DND-41 (cell line): Measurements from ENCODE around the gene MTERF4.

Source experiments
- EZH2 ChIP-seq: IDR thresholded peaks from 3 replicates; pipeline ENCODE4 v1.6.1; 2012; ENCODE audit warnings: borderline replicate concordance, low read depth, mild to moderate bottlenecking, moderate library complexity, low read length, inconsistent platforms; ENCODE audit not compliant: severe bottlenecking
- TF ChIP-seq, protein P1 (sequence below): IDR thresholded peaks from 2 replicates; pipeline ENCODE4 v1.5.1; 2012; ENCODE audit warnings: borderline replicate concordance, low read length, moderate library complexity, mild to moderate bottlenecking; ENCODE audit not compliant: poor library complexity, severe bottlenecking; ENCODE audit errors: extremely low read depth

GRCh38 chr2:241094172-241094571, 7.9 kb downstream of the MTERF4 start:
- TF ChIP-seq, protein P1, sequence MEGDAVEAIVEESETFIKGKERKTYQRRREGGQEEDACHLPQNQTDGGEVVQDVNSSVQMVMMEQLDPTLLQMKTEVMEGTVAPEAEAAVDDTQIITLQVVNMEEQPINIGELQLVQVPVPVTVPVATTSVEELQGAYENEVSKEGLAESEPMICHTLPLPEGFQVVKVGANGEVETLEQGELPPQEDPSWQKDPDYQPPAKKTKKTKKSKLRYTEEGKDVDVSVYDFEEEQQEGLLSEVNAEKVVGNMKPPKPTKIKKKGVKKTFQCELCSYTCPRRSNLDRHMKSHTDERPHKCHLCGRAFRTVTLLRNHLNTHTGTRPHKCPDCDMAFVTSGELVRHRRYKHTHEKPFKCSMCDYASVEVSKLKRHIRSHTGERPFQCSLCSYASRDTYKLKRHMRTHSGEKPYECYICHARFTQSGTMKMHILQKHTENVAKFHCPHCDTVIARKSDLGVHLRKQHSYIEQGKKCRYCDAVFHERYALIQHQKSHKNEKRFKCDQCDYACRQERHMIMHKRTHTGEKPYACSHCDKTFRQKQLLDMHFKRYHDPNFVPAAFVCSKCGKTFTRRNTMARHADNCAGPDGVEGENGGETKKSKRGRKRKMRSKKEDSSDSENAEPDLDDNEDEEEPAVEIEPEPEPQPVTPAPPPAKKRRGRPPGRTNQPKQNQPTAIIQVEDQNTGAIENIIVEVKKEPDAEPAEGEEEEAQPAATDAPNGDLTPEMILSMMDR: no peak
- TF ChIP-seq EZH2: no peak
